ENCODE measurements around the gene CAST.

The CAST gene

DNA sequence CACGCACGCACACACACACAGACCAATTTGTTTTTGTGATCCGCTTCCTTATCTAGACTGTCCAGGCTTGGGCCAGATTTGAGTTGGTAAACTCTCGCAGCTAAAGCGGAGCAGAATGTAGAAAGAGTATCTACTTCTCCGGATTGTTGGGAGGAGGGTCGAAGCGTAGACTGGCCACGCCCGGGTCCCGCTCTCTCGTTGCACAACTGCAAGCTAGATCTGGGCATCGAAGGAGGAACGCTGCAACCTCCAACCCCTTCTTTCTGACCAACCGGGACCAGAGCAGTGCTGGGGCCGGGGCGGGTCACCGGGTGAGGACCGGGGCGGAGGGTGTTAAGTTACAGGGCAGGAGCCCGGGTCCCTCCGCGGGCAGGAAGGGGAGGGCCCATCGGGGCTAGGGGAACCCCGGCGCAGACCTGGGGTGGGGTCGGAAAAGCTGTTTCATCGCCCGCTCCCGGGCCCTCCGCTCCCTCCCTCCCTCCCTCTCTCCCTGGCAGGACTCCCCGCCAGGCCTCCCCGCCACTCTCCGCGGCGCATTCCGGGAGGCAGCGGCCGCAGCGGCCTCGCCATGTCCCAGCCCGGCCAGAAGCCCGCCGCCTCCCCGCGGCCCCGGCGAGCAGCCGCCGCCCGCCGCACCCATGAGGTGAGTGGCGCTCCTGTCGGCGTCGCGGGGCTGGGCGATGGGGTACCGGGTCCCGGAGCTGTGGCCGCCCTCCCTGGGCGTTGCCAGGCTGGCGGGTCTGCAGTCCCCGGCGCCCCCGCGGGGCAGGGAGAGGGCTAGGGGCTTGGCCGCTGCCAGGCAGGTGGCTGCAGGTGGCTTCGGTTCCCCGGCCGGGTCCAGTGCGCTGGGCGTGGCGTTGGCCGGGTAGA is at the start of gene CAST:
Gene CAST (plus strand): TSS at position 522 of the 870 bp plus-strand sequence. CDS start 47 bp downstream, at position 569.
- Histone ChIP-seq H3K27ac (ENCODE audit: extremely low read depth, low read depth, low read length) (peak within 1 kb of the TSS; percentile 92), H3K4me3 (ENCODE audit: low read depth, low read length) (peak within 1 kb of the TSS; percentile 66), H3K36me3 (ENCODE audit: control insufficient read depth in 2 of 2, insufficient read depth in 1 of 2, low read length in 2 of 2) (no peaks in the 10 kb centered on the region), H3K9me3 (ENCODE audit: control insufficient read depth, insufficient read depth, low read depth, low read length) (no peaks in the 10 kb centered on the region), H3K4me1 (ENCODE audit: control insufficient read depth, insufficient read depth, low read length) (no peaks in the 10 kb centered on the region; the same call in none of the 2 replicates)
- CTCF ChIA-PET, result interaction anchor here (0.6 to 1.4 kb wide), 4 partner anchors 40 to 67 kb away, joined by 3 to 4 read pairs (median 4); no protein-coding TSS in a partner anchor
- POLR2A ChIA-PET, result interaction anchor here (0.6 to 2.3 kb wide), 8 partner anchors 9 to 146 kb away, joined by 3 to 21 read pairs (median 4); partner anchors contain the start of gene ERAP1
- no peak for TF ChIP-seq ZNF585B (tag by site-specific recombination; IDR thresholded peaks at IDR 0.05)
- 0 out of 2 replicates have a peak, but pooled peaks have one; percentile 34 for TF ChIP-seq ZNF629 (tag by site-specific recombination; IDR thresholded peaks at IDR 0.05)
- TF ChIP-seq ZNF501 (tag by site-specific recombination; IDR thresholded peaks at IDR 0.05), result peak; percentile 74; the same call in 1 of the 2 replicates
- no peak for TF ChIP-seq ZBTB7A (tag by site-specific recombination; IDR thresholded peaks at IDR 0.05; ENCODE audit: low read depth)
- no peak for TF ChIP-seq ZNF394 (tag by site-specific recombination; IDR thresholded peaks at IDR 0.05; ENCODE audit: borderline replicate concordance)
- TF ChIP-seq SCRT2 (tag by site-specific recombination; IDR thresholded peaks at IDR 0.05), result peak; percentile 67
- TF ChIP-seq KLF17 (tag by site-specific recombination; IDR thresholded peaks at IDR 0.05), result peak; percentile 55; the same call in 1 of the 2 replicates
- TF ChIP-seq ZBTB26 (tag by site-specific recombination; optimal IDR thresholded peaks at IDR 0.05), result peak; percentile 53
- TF ChIP-seq ZNF580 (tag by site-specific recombination; IDR thresholded peaks at IDR 0.05), result 0 out of 2 replicates have a peak, but pooled peaks have one; percentile 44
- TF ChIP-seq ZXDB (tag by site-specific recombination; IDR thresholded peaks at IDR 0.05), result peak; percentile 58
- no peak for TF ChIP-seq ZNF311 (tag by site-specific recombination; IDR thresholded peaks at IDR 0.05; ENCODE audit: borderline replicate concordance)
- no peak for TF ChIP-seq ZNF555 (tag by site-specific recombination; conservative IDR thresholded peaks at IDR 0.05)
- no peak; the same call in 1 of the 2 replicates for TF ChIP-seq PRDM4 (tag by site-specific recombination; IDR thresholded peaks at IDR 0.05)
- peak; percentile 70; the same call in 1 of the 2 replicates for TF ChIP-seq ZNF600 (tag by site-specific recombination; IDR thresholded peaks at IDR 0.05)
- 0 out of 2 replicates have a peak, but pooled peaks have one; percentile 10 for TF ChIP-seq ZSCAN4 (tag by site-specific recombination; IDR thresholded peaks at IDR 0.05)
- TF ChIP-seq ZNF776 (tag by site-specific recombination; IDR thresholded peaks at IDR 0.05; ENCODE audit: borderline replicate concordance), result no peak
- no peak for TF ChIP-seq ZNF596 (tag by site-specific recombination; IDR thresholded peaks at IDR 0.05)
- peak; percentile 39 for TF ChIP-seq ZBTB8A (tag by site-specific recombination; IDR thresholded peaks at IDR 0.05)
- no peak for TF ChIP-seq ZNF157 (tag by site-specific recombination; IDR thresholded peaks at IDR 0.05)
- peak; percentile 25; the same call in 1 of the 2 replicates for TF ChIP-seq ZBTB10 (tag by site-specific recombination; IDR thresholded peaks at IDR 0.05)
- TF ChIP-seq ZNF341 (tag by site-specific recombination; IDR thresholded peaks at IDR 0.05; ENCODE audit: low read depth), result peak; percentile 22
- TF ChIP-seq ZNF624 (tag by site-specific recombination; IDR thresholded peaks at IDR 0.05), result no peak
- no peak for TF ChIP-seq ZNF544 (tag by site-specific recombination; IDR thresholded peaks at IDR 0.05)
- peak; percentile 88 for TF ChIP-seq ZNF398 (tag by site-specific recombination; IDR thresholded peaks at IDR 0.05)
- TF ChIP-seq ZNF169 (tag by site-specific recombination; IDR thresholded peaks at IDR 0.05), result no peak

Measured in HEK293 (cell line).